HL-60/S4 treated with phorbol 12-myristate 13-acetate at 8.2 ng/mL for 4 days and 3 days (cell line): ENCODE results near the gene NCBP3.
"Not testable (repeated sequence)": the region's sequence is repeated elsewhere in the genome, so short reads cannot be mapped to it uniquely, and the experiment has no call there.

Source experiments
- in situ Hi-C: fragments of 300-500 bp; cut with MboI; formaldehyde crosslinking; loops from 2 replicates; pipeline ENCODE4 v1.15.0; 2022; ENCODE audit warnings: low sequenced_read_pairs

NCBP3 gene

GRCh38 chr17:3882276-3882675, 36.2 kb upstream of the NCBP3 start:
- in situ Hi-C loops: no loop called here

GRCh38 chr17:3880983-3881382, 34.9 kb upstream of the NCBP3 start:
- in situ Hi-C loops: no loop called here

- in situ Hi-C loops: no loop called here
Observed at GRCh38 chr17:3879591-3880417, 33.8 kb upstream of the NCBP3 start.

GRCh38 chr17:3879186-3879585, 33.1 kb upstream of the NCBP3 start:
- in situ Hi-C loops: no loop called here

- in situ Hi-C loops: no loop called here
Observed at GRCh38 chr17:3877220-3877619, 31.2 kb upstream of the NCBP3 start.

DNA sequence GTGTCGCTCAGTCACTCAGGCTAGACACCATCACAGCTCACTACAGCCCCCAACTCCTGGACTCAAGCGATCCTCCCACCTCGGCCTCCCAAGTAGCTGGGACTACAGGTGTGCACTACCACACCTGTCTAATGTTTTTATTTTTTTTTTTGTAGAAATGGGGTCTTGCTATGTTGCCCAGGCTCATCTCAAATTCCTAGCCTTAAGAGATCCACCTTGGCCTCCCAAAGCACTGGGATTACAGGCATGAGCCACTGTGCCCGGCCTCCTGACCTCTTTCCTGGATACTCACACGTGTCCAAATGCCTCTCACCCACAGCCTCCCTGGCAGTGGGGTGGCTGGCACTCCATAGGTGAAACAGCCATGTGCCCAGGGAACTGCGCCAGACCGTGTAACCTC, 29.3 kb upstream of the NCBP3 start:
- in situ Hi-C loops: no loop called here

DNA sequence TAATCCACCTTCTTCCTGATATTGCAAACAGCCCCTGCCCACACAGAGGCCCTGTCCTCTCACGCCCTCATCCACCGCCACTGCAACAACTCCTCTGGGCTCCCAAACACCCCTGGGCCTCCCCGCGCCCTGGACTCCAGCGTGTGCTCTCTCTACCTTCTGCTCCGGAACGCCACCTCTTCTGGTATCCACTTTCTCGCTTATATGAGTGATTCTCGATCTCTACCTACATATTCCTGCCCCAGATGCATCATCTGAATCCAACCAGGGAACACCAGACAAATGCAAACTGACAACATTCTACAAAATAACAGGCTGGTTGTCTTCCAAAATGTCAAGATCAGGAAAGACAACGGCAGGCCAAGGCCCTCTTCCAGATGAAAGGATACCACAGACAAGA, 27.8 kb upstream of the NCBP3 start:
- in situ Hi-C loops: no loop called here

DNA sequence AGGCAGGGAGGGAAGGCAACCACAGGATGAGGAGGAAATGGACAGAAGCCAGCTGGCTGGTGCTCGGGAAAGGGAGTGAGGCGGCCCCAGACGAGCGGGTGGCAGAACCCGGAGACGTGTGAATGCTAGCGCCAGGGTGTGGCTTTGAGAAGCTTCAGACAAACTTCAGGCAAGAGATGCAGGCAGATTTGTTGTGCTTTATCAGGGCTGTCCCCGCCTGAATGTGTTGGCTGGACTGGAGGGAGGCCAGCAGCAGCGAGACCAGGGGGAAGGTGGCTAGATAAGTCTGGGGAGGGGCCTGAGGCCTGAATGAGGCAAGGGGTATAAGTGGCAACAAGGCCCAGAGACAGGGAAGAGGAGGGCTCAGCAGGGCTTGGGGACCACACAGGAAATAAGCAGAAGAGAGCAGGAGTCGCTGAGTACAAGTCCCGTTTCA, 24.8 kb upstream of the NCBP3 start:
- in situ Hi-C loops: no loop called here

DNA sequence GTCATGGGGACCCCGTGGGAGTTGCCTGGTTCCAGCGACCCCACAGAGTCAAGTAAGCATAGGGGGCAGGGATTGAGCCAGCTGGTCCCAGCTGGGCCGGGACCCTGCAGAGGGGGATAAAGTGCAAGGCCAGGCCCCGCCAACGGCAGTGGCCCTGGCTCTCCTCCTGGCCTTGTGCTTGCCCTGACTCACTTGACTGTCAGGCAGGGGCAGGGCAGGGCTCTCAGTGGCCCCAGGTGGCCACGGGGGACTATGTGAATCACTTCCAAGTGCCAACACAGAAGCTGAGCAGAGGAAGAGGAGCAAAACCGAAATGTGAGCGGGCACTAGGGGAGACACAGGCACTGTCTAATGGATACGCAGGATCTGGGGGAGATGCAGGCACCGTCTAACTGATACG, 21.6 kb upstream of the NCBP3 start:
- in situ Hi-C loops: no loop called here

DNA sequence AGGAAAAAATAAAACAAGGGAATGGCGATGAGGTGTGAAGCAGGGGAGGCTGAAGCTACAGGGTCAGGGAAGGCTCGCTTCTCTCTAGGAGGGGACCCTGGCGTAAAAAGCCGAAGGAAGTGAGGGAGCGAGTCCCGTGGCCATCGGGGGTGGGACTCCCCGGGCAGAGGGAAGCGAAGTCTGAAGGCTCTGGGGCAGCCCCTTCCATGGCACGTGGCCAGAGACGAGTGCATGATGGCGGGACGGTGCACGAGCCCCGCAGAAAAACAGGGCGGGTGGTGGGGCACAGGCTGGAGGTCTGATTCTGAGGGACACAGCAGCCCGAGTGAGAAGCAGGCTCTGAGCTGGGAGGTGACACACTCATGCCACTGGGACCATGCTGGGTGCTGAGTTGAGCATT, 21.1 kb upstream of the NCBP3 start:
- in situ Hi-C loops: no loop called here

DNA sequence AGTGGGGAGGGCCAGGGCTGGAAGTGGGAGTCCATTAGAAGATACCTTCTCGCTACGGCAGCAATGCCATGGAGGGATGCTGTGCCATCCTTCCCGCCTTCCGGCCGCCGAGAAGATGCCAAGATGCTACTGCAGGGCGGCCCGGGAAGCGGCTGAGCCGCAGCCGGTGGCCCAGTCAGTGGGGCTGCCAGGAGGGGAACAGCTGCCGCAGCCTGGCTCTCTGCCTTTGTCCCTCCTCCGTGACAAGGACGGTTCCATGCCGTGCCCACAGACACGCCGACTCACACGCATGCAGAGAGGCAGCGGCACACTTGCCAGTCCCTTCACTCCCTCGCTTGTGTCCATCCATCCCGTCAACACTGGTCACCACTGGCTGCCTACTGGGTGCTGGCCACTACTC, 20.2 kb upstream of the NCBP3 start:
- in situ Hi-C loops: no loop called here

- in situ Hi-C loops: no loop called here
Observed at GRCh38 chr17:3865176-3865575, 19.1 kb upstream of the NCBP3 start.

DNA sequence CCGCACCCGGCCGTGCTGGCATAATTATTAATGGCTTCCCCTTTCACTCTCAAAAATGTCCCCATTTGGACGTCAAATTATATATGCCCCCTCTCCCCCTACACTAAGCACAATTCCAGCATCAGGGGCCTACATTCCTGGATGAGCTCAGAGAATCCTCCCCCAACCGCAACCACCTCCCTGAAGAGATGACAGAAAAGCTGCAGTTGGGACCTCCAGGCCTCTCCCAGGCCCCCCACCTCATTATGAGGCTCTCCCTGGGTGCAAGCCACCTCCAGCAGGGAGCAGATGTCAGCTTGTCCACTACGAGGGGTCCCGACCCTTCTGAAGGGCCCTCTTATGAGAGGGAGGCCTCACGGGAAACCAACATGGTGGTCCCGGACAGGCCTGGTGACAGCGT, 18.5 kb upstream of the NCBP3 start:
- in situ Hi-C loops: no loop called here

DNA sequence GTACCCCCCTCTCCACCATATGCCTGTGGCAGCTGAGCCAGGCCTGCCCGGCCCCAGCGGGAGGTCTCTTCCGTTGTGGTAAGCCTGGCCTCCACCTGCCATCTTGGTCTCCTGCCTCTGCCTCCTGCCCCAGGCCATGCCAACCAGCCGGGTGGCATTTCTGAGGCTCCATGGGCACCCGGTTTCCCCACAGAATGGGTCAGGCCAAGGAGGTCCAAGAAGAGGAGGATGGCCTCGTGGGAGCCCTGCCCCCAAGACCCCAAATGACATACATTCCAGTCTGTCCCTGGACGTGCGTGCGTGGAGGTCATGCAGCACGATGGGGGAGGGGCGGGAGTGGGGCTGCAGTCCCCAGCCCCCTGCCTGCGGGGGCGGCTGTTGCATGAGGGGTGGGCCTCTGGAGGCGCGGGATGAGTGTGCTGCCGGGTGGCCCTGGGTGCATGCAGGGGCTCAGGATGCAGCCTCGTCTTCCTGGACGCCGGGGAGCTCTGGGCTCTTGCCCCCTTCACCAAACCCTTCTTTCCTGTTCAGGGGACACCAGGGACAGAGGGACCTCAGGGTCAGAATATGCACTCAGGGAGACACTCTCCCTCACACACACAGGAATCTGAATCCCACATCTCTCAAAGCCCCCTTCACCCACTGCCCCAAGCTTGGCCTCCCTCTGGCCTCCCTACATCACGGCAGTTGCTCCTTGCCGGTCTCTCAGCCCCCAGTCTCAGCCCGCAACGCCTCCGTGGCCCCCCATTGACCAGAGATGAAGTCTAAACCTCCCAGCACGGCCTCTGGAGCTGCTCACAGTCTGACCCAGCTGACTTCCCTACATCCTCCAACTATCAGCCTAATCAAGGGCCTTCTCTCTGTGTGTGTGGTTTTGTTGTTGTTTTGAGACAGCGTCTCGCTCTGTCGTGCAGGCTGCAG, 16.0 kb upstream of the NCBP3 start:
- in situ Hi-C loops: no loop called here

DNA sequence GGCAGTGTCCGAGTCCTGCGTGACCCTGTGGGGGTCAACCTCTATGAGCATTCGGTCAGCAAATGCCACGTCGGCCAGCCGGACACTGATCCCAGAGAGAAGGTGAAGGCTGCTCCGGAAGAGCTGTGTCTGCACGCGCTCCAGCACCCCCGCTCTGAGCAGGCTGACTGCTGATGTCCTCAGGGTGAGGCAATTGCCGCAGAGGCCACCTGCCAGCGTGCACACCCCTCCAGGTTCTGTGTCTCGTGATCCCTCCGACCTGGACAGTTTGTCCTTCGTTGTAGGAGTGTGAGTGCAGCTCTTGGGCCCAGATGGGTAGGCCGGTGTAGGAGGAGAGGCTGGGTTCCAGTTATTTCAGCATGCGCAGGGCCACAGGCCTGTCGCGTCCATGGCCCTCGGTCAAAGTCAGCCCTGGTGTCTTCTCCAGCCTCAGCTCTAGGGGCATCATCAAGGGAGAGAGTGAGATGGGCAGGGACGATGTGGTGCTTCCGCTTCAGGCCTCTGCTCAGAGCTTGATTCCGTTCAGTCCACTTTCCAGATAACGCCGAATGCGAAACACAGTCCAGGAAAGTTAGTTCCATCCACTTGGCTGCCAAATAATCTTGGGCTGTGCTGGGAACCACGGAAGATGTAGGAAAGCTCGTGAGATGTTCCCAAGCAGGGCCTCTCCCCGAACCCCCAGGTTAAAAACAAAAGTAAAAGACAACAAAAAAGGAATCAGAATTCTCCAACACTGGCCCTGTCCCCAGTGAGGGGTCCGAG, 15.1 kb upstream of the NCBP3 start:
- in situ Hi-C loops: no loop called here

DNA sequence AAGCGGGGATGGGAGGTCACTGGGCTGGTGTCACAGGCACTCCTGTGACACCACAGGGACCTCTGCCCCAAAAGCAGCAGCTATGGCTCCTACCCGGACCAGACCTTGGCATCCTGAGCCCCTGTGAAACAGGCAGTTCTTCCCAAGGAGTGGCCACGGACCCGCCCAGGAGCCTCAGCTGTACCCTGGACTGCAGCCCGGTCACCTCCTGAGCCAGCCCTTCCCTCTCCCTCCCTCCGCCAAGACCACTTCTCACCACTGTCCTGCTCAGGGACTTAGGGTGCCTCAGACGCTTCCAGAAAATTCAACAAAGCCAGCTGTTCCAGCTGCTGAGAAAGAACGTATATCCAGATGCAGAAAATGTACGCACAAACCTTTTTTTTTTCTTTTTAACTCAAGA, 13.9 kb upstream of the NCBP3 start:
- in situ Hi-C loops: no loop called here

DNA sequence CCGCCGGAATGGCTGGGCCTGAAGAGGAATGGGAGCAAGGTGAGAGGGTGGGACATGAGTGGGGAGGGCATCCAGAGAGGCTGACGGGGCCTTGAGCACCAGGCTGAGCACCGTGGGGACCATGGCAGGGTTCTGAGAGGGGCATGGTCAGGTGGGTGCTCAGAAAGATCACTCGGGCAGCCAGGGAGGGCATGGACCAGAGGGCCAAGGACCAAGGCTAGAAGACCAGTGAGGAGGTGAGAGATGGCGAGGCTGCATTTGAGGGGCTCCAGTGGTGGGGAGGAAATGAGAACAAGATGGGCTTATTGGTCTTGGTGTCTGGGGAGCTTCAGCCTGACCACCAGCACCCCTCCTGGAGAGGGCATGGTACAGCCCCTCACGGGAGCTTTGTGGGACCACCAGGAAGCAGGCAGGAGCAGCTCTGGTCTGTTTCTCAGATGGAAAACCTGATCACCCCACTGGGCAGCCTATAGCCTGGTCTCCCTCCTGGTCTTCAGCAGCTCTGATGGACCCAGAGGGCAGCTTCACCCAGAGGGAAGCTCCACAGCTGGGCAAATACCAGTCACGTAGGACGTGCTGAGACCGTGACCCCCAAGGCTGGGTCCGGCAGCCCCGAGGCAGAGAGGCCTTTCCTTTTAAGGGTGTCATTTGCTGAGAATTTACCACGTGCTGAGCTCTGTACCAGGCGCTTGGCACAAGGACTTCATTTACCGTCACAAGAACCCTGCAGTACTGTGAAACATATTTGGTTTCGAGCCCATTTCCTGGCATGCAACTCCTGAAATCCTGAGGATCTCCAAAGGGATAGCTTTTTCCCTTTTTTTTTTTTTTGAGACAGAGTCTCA, 11.4 kb upstream of the NCBP3 start:
- in situ Hi-C loops: no loop called here

DNA sequence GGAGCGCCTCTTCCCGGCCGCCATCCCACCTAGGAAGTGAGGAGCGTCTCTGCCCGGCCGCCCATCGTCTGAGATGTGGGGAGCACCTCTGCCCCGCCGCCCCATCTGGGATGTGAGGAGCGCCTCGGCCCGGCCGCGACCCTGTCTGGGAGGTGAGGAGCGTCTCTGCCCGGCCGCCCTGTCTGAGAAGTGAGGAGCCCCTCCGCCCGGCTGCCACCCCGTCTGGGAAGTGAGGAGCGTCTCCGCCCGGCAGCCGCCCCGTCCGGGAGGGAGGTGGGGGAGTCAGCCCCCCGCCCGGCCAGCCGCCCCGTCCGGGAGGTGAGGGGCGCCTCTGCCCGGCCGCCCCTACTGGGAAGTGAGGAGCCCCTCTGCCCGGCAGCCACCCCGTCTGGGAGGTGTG, 8.2 kb upstream of the NCBP3 start:
- in situ Hi-C loops: not testable (repeated sequence)

GRCh38 chr17:3852561-3852960, 6.5 kb upstream of the NCBP3 start:
- in situ Hi-C loops: no loop called here

- in situ Hi-C loops: no loop called here
Observed at GRCh38 chr17:3851461-3852100, 5.5 kb upstream of the NCBP3 start.
